Naive thymus-derived CD8-positive, alpha-beta T cell (primary cell): ENCODE results near the gene PLEKHD1. TPM values are rescaled to one million over a fixed set of nuclear protein-coding genes. Genes with fewer than 3 reads are reported as not detected.

Source experiments
- ATAC-seq, 2 donors: fragments of 150-1000 bp; cut with Tn5 transposase in 1 of 2; sonication (Bioruptor Pico), chemical (Tn5 transposase) in 1 of 2; 1 replicate in 1 of 2; 2 replicates in 1 of 2; pipeline ENCODE4 v1.10.0; 2021; ENCODE audit warnings: mild to moderate bottlenecking in 2 of 2, moderate library complexity in 2 of 2
- POLR2A ChIA-PET: fragments of 350-600 bp; sonication (Branson Sonifier 250); formaldehyde crosslinking; loops from one replicate; lab custom pipeline; 2021; ENCODE audit warnings: antibody characterized with exemption; lab: Charles Lee
- DNase-seq, 10 donors: peaks; one replicate each; pipeline versions ENCODE4 v3.0.0 to v3.0.0-alpha.2; 2020 to 2022
- H3K27ac Mint-ChIP-seq, 10 donors: one replicate each; pipeline ENCODE4 v1.8.0; 2020 to 2022; ENCODE audit warnings: mild to moderate bottlenecking in 10 of 10, mixed read lengths in 10 of 10, moderate library complexity in 4 of 10, inconsistent platforms in 1 of 10
- H3K27me3 Mint-ChIP-seq, 5 donors: one replicate each; pipeline ENCODE4 v1.8.0; 2021 to 2022; ENCODE audit warnings: mixed read lengths in 5 of 5
- H3K36me3 Mint-ChIP-seq, 3 donors: one replicate each; pipeline ENCODE4 v1.8.0; 2020 to 2022; ENCODE audit warnings: mixed read lengths in 3 of 3, mild to moderate bottlenecking in 2 of 3, inconsistent platforms in 1 of 3
- H3K4me1 Mint-ChIP-seq, 4 donors: one replicate each; pipeline ENCODE4 v1.8.0; 2021 to 2022; ENCODE audit warnings: mixed read lengths in 4 of 4
- H3K4me3 Mint-ChIP-seq, 10 donors: one replicate each; pipeline ENCODE4 v1.8.0; 2020 to 2022; ENCODE audit warnings: mild to moderate bottlenecking in 10 of 10, mixed read lengths in 10 of 10, moderate library complexity in 6 of 10, inconsistent platforms in 1 of 10
- H3K9me3 Mint-ChIP-seq, 9 donors: one replicate each; pipeline ENCODE4 v1.8.0; 2020 to 2022; ENCODE audit warnings: mixed read lengths in 9 of 9, mild to moderate bottlenecking in 3 of 9, inconsistent platforms in 1 of 9, moderate library complexity in 1 of 9
- polyA plus RNA-seq, 3 donors: library from polyadenylated mRNA; unstranded; fragments of 300-500 nt; fragmentation: Illumina TruSeq; gene quantifications; one replicate each; pipeline ENCODE4 v1.2.3, GENCODE V29; 2021
- total RNA-seq, 8 experiments: library from RNA in 2 of 8; stranded (reverse) in 2 of 8; gene quantifications; one replicate each; pipeline ENCODE4 v1.2.3 and lab custom pipeline; 2021 to 2026

The PLEKHD1 gene
- total and polyA plus RNA-seq, 5 experiments from 2014 or later: 0.18 to 0.25 TPM; not detected in 3

- POLR2A ChIA-PET: no interaction called here
- H3K27ac Mint-ChIP-seq: no peak overlapping the region
These were observed 16.2 kb downstream of the PLEKHD1 start for GRCh38 chr14:69500736-69501135.

DNA sequence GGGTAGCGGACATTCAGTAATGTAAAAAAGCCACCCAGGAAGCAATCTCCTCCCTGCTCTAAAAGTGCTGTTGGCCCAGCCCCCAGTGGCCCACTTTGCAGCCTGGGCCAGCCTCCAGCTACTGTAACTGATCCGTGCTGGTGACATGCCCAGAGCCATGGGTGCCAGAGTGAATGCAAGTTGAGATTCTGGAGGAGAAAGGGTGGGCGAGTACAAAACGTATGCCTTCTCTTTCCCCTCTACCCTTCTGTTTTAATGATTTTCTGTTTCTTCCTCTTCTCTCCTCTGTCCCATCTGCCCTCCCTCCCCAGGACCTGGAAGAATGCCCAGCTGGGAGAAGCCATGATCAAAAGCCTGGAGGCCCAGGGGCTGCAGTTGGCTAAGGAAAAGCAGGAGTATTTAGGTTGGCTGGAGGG lies 16.9 kb downstream of the PLEKHD1 start:
- DNase-seq: no peak
- ATAC-seq: no peak
- Mint-ChIP-seq H3K4me3 (no peak overlapping the region), H3K27me3 (peaks cover 0 to 19% (median 16%) of the 10 kb centered on the region in 5 donors), H3K4me1 (no peaks in the 10 kb centered on the region), H3K9me3 (no peaks in the 10 kb centered on the region), H3K27ac (no peak overlapping the region), H3K36me3 (no peaks in the 10 kb centered on the region)
- POLR2A ChIA-PET: no interaction called here

More at GRCh38 chr14:69500736-69501135, 16.2 kb downstream of the PLEKHD1 start:
- DNase-seq (no peak), ATAC-seq (no peak)
- peaks cover 0 to 21% (median 16%) of the 10 kb centered on the region in 5 donors for H3K27me3 Mint-ChIP-seq
- no peaks in the 10 kb centered on the region for H3K9me3 Mint-ChIP-seq
- no peaks in the 10 kb centered on the region for H3K36me3 Mint-ChIP-seq
- H3K4me3 Mint-ChIP-seq: no peak overlapping the region
- H3K4me1 Mint-ChIP-seq: no peaks in the 10 kb centered on the region

DNA sequence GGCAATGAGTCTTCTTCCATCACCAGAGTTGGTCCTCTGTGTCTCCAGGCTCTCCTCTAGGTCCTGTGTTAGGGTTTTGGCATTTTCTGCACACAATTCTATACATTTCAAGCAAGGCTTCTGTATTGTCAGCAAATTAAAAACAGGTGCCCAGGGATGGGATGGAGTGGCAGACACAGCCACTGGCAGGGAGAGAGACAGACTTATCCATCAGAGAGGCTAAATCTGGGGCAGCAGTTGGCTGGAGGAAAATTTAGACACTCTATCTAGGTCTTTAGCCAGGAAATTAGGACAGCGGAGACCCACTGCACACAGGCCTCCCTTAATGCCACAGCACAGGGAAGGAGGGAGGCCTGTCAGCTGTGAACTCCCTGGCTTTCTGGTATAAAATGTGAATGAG lies 20.2 kb downstream of the PLEKHD1 start:
- Mint-ChIP-seq H3K27me3 (peaks cover 0 to 13% (median 7%) of the 10 kb centered on the region in 5 donors), H3K9me3 (no peaks in the 10 kb centered on the region), H3K27ac (peak overlapping the region in 1 of 10 donors; percentile 11), H3K4me3 (no peak overlapping the region), H3K36me3 (no peaks in the 10 kb centered on the region), H3K4me1 (no peaks in the 10 kb centered on the region)
- POLR2A ChIA-PET: no interaction called here
- DNase-seq (no peak), ATAC-seq (no peak)

GRCh38 chr14:69505338-69506240 lies 21.1 kb downstream of the PLEKHD1 start:
- Mint-ChIP-seq H3K27ac (no peak overlapping the region), H3K36me3 (no peaks in the 10 kb centered on the region)

GRCh38 chr14:69506241-69506595 lies 21.7 kb downstream of the PLEKHD1 start:
- H3K4me3 Mint-ChIP-seq: no peak overlapping the region
- H3K4me1 Mint-ChIP-seq: no peaks in the 10 kb centered on the region
- H3K36me3 Mint-ChIP-seq: no peaks in the 10 kb centered on the region
- ATAC-seq: no peak
- DNase-seq: no peak
- H3K27ac Mint-ChIP-seq: no peak overlapping the region
- POLR2A ChIA-PET: no interaction called here
- peaks cover 0 to 8% (median 7%) of the 10 kb centered on the region in 5 donors for H3K27me3 Mint-ChIP-seq
- H3K9me3 Mint-ChIP-seq: no peaks in the 10 kb centered on the region

More at GRCh38 chr14:69505338-69506240, 21.1 kb downstream of the PLEKHD1 start:
- DNase-seq (no peak), ATAC-seq (no peak)
- H3K4me1 Mint-ChIP-seq: no peaks in the 10 kb centered on the region
- POLR2A ChIA-PET: no interaction called here
- H3K27me3 Mint-ChIP-seq: peaks cover 0 to 12% (median 7%) of the 10 kb centered on the region in 5 donors
- no peak overlapping the region for H3K4me3 Mint-ChIP-seq
- no peaks in the 10 kb centered on the region for H3K9me3 Mint-ChIP-seq

DNA sequence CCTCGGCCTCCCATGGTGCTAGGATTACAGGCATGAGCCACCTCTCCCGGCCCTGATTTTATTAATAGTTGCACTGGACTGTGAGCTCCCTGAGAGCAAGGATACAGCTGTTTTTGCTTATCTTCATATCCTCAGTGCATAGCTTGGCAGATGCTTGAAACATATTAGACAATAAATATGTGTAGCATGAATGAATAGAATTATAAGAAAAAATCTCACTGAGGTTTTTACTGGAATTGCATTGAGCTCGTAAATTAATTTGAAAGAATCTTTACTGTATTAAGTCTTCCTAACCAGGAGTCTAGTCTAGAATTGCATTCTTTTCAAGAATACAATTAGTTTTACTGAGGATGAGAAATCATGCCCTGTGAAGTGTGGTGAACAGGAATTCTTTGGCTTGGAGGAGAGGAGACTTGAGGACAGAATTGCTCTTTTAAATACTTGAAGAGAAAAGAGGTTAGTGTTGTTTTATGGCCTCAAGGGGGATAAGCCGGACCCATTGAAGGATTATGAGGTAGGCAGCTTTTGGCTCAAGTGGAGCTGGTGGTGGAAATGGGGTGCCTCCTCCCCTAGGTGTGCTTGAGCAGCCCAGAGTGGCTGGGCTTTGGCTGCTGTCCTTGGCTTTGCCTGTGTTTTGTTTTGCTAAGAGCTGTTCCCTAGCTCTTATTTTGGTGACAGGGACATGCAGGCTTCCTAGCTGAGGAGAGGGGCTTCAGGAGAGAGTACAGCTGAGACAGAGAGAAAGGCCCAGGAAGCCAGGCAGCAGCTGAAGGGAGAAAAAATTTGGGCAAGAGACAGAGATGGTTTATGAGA lies 34.0 kb downstream of the PLEKHD1 start:
- H3K27ac Mint-ChIP-seq: peak overlapping the region in 1 of 10 donors; percentile 29
- peaks cover 0 to 4% (median 3%) of the 10 kb centered on the region in 3 donors for H3K36me3 Mint-ChIP-seq
- H3K27me3 Mint-ChIP-seq: peaks cover 0 to 30% (median 21%) of the 10 kb centered on the region in 5 donors
- no peak for DNase-seq
- H3K4me3 Mint-ChIP-seq: no peak overlapping the region
- peaks cover 0 to 1% (median 0%) of the 10 kb centered on the region in 4 donors for H3K4me1 Mint-ChIP-seq
- H3K9me3 Mint-ChIP-seq: peaks cover 0 to 4% (median 0%) of the 10 kb centered on the region in 9 donors
- POLR2A ChIA-PET: no interaction called here
- ATAC-seq: no peak

- H3K4me3 Mint-ChIP-seq: no peak overlapping the region
- ATAC-seq (no peak), DNase-seq (no peak)
- H3K27me3 Mint-ChIP-seq: peaks cover 0 to 23% (median 19%) of the 10 kb centered on the region in 5 donors
- peaks cover 0 to 4% (median 3%) of the 10 kb centered on the region in 3 donors for H3K36me3 Mint-ChIP-seq
- no peak overlapping the region for H3K27ac Mint-ChIP-seq
- peaks cover 0 to 1% (median 0%) of the 10 kb centered on the region in 4 donors for H3K4me1 Mint-ChIP-seq
- POLR2A ChIA-PET: no interaction called here
- peaks cover 0 to 4% (median 0%) of the 10 kb centered on the region in 9 donors for H3K9me3 Mint-ChIP-seq
These were observed 34.9 kb downstream of the PLEKHD1 start for GRCh38 chr14:69519204-69520100.

- Mint-ChIP-seq H3K36me3 (no peaks in the 10 kb centered on the region), H3K4me3 (no peak overlapping the region), H3K9me3 (no peaks in the 10 kb centered on the region), H3K27ac (no peak overlapping the region), H3K27me3 (peaks cover 0 to 17% (median 10%) of the 10 kb centered on the region in 5 donors), H3K4me1 (peaks cover 0 to 1% (median 0%) of the 10 kb centered on the region in 4 donors)
- POLR2A ChIA-PET: no interaction called here
- DNase-seq (no peak), ATAC-seq (no peak)
These were observed 37.5 kb downstream of the PLEKHD1 start for GRCh38 chr14:69522026-69522425.

GRCh38 chr14:69525896-69526295 lies 41.4 kb downstream of the PLEKHD1 start:
- POLR2A ChIA-PET: no interaction called here
- Mint-ChIP-seq H3K9me3 (no peaks in the 10 kb centered on the region), H3K36me3 (no peaks in the 10 kb centered on the region), H3K27ac (no peak overlapping the region), H3K4me3 (no peak overlapping the region), H3K4me1 (no peaks in the 10 kb centered on the region), H3K27me3 (peaks cover 0 to 15% (median 8%) of the 10 kb centered on the region in 5 donors)
- no peak for ATAC-seq
- DNase-seq: no peak

GRCh38 chr14:69527635-69528034 lies 43.1 kb downstream of the PLEKHD1 start:
- Mint-ChIP-seq H3K4me3 (no peak overlapping the region), H3K27me3 (peaks cover 2 to 15% (median 6%) of the 10 kb centered on the region in 5 donors), H3K27ac (no peak overlapping the region), H3K4me1 (no peaks in the 10 kb centered on the region), H3K36me3 (no peaks in the 10 kb centered on the region), H3K9me3 (no peaks in the 10 kb centered on the region)
- no peak for ATAC-seq
- POLR2A ChIA-PET: no interaction called here
- DNase-seq: no peak

DNA sequence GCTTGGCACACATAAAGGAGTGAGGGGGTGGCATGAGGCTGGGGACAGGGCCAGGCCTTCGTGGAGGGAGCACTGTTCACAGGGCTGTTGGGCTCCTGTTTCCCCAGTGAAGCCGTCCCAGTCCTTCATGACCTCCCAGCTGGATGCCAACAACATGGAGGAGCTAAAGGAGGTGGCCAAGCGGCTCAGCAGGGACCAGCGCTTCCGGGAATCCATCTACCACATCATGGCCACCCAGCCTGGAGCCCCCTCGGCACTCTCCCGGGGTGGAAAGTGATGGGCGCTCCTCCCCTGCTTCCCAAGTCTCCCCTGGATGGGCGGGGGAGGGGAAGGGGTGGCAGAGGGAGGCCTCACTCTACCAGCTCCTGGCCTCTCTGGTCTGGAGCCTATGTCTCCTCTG lies 43.6 kb downstream of the PLEKHD1 start:
- H3K4me1 Mint-ChIP-seq: no peaks in the 10 kb centered on the region
- H3K27ac Mint-ChIP-seq: no peak overlapping the region
- ATAC-seq (no peak), DNase-seq (no peak)
- H3K27me3 Mint-ChIP-seq: peaks cover 2 to 15% (median 6%) of the 10 kb centered on the region in 5 donors
- no peaks in the 10 kb centered on the region for H3K9me3 Mint-ChIP-seq
- H3K36me3 Mint-ChIP-seq: no peaks in the 10 kb centered on the region
- POLR2A ChIA-PET: no interaction called here
- H3K4me3 Mint-ChIP-seq: no peak overlapping the region

GRCh38 chr14:69528930-69529329 lies 44.4 kb downstream of the PLEKHD1 start:
- peak overlapping the region in 1 of 10 donors; percentile 34 for H3K27ac Mint-ChIP-seq
- H3K27me3 Mint-ChIP-seq: peaks cover 2 to 19% (median 8%) of the 10 kb centered on the region in 5 donors
- DNase-seq: no peak
- POLR2A ChIA-PET: no interaction called here
- no peaks in the 10 kb centered on the region for H3K9me3 Mint-ChIP-seq
- no peaks in the 10 kb centered on the region for H3K4me1 Mint-ChIP-seq
- no peak overlapping the region for H3K4me3 Mint-ChIP-seq
- no peaks in the 10 kb centered on the region for H3K36me3 Mint-ChIP-seq
- ATAC-seq: no peak
